ENCODE measurements around the gene MGA.

Gene MGA

GRCh38 chr15:41780266-41780665, 120.1 kb downstream of the MGA start:
- H3K9me3 ChIP-seq (ENCODE audit: control insufficient read depth, insufficient read depth, low read length), result no peaks in the 10 kb centered on the region
- H3K4me1 ChIP-seq (ENCODE audit: control insufficient read depth, low read length), result peaks cover 39% of the 10 kb centered on the region
- H3K36me3 ChIP-seq (ENCODE audit: control insufficient read depth, low read length), result no peaks in the 10 kb centered on the region
- no peak overlapping the region for H3K4me3 ChIP-seq (ENCODE audit: low read length)
- TF ChIP-seq EZH2phosphoT487 (IDR thresholded peaks at IDR 0.05; ENCODE audit: borderline replicate concordance, low read length) (no peak), CTCF (IDR thresholded peaks at IDR 0.05; ENCODE audit: low read depth, low read length, poor library complexity, severe bottlenecking) (no peak)
- no peaks in the 10 kb centered on the region for H4K20me1 ChIP-seq (ENCODE audit: control insufficient read depth, insufficient read depth, low read depth, low read length)
- H3F3A ChIP-seq (ENCODE audit: control insufficient read depth, insufficient read depth), result no peaks in the 10 kb centered on the region
- no peak overlapping the region for H3K4me2 ChIP-seq (ENCODE audit: low read length)
- H3K79me2 ChIP-seq (ENCODE audit: control insufficient read depth, low read length), result peaks cover 17% of the 10 kb centered on the region
- H3K27ac ChIP-seq (ENCODE audit: low read depth, low read length), result no peak overlapping the region
- H3K27me3 ChIP-seq (ENCODE audit: control insufficient read depth, low read length), result no peaks in the 10 kb centered on the region
- H3K9me2 ChIP-seq (replicated peaks; ENCODE audit: control insufficient read depth, low read length), result no peaks in the 10 kb centered on the region

GRCh38 chr15:41780727-41781126, 120.5 kb downstream of the MGA start:
- Histone ChIP-seq H3K79me2 (ENCODE audit: control insufficient read depth, low read length) (peaks cover 13% of the 10 kb centered on the region), H3K36me3 (ENCODE audit: control insufficient read depth, low read length) (no peaks in the 10 kb centered on the region), H3K4me2 (ENCODE audit: low read length) (no peak overlapping the region), H4K20me1 (ENCODE audit: control insufficient read depth, insufficient read depth, low read depth, low read length) (no peaks in the 10 kb centered on the region), H3K4me1 (ENCODE audit: control insufficient read depth, low read length) (peaks cover 34% of the 10 kb centered on the region), H3K9me3 (ENCODE audit: control insufficient read depth, insufficient read depth, low read length) (no peaks in the 10 kb centered on the region), H3K4me3 (ENCODE audit: low read length) (no peak overlapping the region), H3K27me3 (ENCODE audit: control insufficient read depth, low read length) (no peaks in the 10 kb centered on the region), H3F3A (ENCODE audit: control insufficient read depth, insufficient read depth) (no peaks in the 10 kb centered on the region), H3K27ac (ENCODE audit: low read depth, low read length) (no peak overlapping the region), H3K9me2 (replicated peaks; ENCODE audit: control insufficient read depth, low read length) (no peaks in the 10 kb centered on the region)
- TF ChIP-seq CTCF (IDR thresholded peaks at IDR 0.05; ENCODE audit: low read depth, low read length, poor library complexity, severe bottlenecking), result no peak
- no peak for TF ChIP-seq EZH2phosphoT487 (IDR thresholded peaks at IDR 0.05; ENCODE audit: borderline replicate concordance, low read length)

GRCh38 chr15:41782371-41783282, 122.4 kb downstream of the MGA start:
- Histone ChIP-seq H3K4me1 (ENCODE audit: control insufficient read depth, low read length) (peaks cover 21% of the 10 kb centered on the region), H3K9me3 (ENCODE audit: control insufficient read depth, insufficient read depth, low read length) (no peaks in the 10 kb centered on the region), H3K36me3 (ENCODE audit: control insufficient read depth, low read length) (no peaks in the 10 kb centered on the region), H3F3A (ENCODE audit: control insufficient read depth, insufficient read depth) (no peaks in the 10 kb centered on the region), H3K79me2 (ENCODE audit: control insufficient read depth, low read length) (peaks cover 6% of the 10 kb centered on the region), H3K27me3 (ENCODE audit: control insufficient read depth, low read length) (no peaks in the 10 kb centered on the region), H3K4me3 (ENCODE audit: low read length) (no peak overlapping the region), H3K4me2 (ENCODE audit: low read length) (peak overlapping the region; percentile 17; the same call in 1 of the 2 replicates), H3K27ac (ENCODE audit: low read depth, low read length) (no peak overlapping the region), H4K20me1 (ENCODE audit: control insufficient read depth, insufficient read depth, low read depth, low read length) (no peaks in the 10 kb centered on the region), H3K9me2 (replicated peaks; ENCODE audit: control insufficient read depth, low read length) (no peaks in the 10 kb centered on the region)
- TF ChIP-seq CTCF (IDR thresholded peaks at IDR 0.05; ENCODE audit: low read depth, low read length, poor library complexity, severe bottlenecking), result no peak
- TF ChIP-seq EZH2phosphoT487 (IDR thresholded peaks at IDR 0.05; ENCODE audit: borderline replicate concordance, low read length), result no peak

All from DOHH2 (cell line).